ENCODE measurements around the gene KRT37. TPM values are rescaled to one million over a fixed set of nuclear protein-coding genes. Genes with fewer than 3 reads are reported as not detected.
"Not testable (repeated sequence)": the region's sequence is repeated elsewhere in the genome, so short reads cannot be mapped to it uniquely, and the experiment has no call there.

KRT37 gene
- total RNA-seq, 4 donors from 2014 or later = not detected

DNA sequence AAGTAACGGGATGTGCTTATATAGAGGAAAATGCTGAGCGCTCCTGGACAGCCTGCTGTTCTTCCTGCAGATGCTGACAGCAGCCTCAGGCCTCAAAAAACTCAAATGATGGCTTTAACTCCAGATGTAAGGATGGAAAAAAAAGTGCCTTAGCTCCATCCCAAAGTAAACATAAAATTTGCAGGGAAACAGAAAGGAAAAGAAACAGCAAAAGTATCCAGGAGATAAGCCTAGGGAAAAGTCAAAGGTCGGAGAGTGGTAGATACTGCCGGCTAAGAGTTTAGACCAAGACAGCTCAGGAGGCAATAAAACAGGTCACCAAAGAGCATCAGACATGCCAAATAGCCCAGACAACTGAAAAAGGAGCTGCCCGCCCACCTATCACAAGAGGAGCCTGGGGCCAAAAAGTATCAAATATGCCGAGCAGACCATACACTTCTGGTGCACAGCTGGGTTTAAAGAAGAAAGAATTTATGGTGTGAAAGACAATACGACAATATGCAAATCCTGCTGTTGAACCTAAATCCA, 33.9 kb downstream of the KRT37 start:
- WGBS, 2 donors (ENCODE audit: low coverage in 1 of 2) = 57 to 85% methylated on average over 3 to 7 of the region's 7 CpGs

DNA sequence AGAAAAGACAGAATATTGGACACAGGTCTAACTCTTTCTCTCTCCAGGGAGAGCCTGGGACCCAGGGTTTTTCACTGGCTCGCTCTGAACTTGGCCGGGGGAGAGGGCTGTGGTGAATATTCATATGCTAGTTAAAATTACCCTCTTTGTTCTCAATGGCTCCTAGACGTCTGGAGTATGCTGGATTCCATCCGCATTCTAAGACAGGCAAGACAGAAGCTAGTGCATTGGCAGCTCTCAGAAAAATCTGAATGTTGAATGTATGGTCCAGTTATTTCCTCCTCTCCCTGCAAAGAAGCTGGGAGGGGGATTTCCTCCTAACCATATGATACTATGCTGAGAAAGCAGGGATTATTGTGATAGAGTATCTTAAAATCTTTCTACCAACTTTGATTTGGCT, 36.7 kb downstream of the KRT37 start:
- no peaks in the 10 kb centered on the region for H3K4me1 ChIP-seq
- H3K27me3 ChIP-seq = no peaks in the 10 kb centered on the region
- H3K9me3 ChIP-seq = peaks cover 0 to 22% (median 0%) of the 10 kb centered on the region in 3 donors
- WGBS, 2 donors (ENCODE audit: low coverage in 1 of 2) = 43 to 57% methylated on average over 3 to 4 of the region's 4 CpGs
- no peak overlapping the region for H3K4me3 ChIP-seq
- H3K27ac ChIP-seq = no peak overlapping the region
- TF ChIP-seq, protein P1, sequence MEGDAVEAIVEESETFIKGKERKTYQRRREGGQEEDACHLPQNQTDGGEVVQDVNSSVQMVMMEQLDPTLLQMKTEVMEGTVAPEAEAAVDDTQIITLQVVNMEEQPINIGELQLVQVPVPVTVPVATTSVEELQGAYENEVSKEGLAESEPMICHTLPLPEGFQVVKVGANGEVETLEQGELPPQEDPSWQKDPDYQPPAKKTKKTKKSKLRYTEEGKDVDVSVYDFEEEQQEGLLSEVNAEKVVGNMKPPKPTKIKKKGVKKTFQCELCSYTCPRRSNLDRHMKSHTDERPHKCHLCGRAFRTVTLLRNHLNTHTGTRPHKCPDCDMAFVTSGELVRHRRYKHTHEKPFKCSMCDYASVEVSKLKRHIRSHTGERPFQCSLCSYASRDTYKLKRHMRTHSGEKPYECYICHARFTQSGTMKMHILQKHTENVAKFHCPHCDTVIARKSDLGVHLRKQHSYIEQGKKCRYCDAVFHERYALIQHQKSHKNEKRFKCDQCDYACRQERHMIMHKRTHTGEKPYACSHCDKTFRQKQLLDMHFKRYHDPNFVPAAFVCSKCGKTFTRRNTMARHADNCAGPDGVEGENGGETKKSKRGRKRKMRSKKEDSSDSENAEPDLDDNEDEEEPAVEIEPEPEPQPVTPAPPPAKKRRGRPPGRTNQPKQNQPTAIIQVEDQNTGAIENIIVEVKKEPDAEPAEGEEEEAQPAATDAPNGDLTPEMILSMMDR (IDR thresholded peaks at IDR 0.05) = no peak
- TF ChIP-seq POLR2AphosphoS5 (IDR thresholded peaks at IDR 0.05) (no peak), EP300 (IDR thresholded peaks at IDR 0.05) (no peak), POLR2A (IDR thresholded peaks at IDR 0.05) (no peak)
- H3K36me3 ChIP-seq = no peaks in the 10 kb centered on the region
- no peak for ATAC-seq

More for the DNA sequence above, 33.9 kb downstream of the KRT37 start:
- no peak for ATAC-seq
- TF ChIP-seq POLR2AphosphoS5 (IDR thresholded peaks at IDR 0.05) = no peak
- no peak for TF ChIP-seq POLR2A (IDR thresholded peaks at IDR 0.05)
- TF ChIP-seq, protein P1 (IDR thresholded peaks at IDR 0.05) = no peak
- TF ChIP-seq EP300 (IDR thresholded peaks at IDR 0.05) = no peak
- Histone ChIP-seq H3K9me3 (peaks cover 0 to 22% (median 0%) of the 10 kb centered on the region in 3 donors), H3K36me3 (no peaks in the 10 kb centered on the region), H3K4me3 (no peak overlapping the region), H3K4me1 (no peaks in the 10 kb centered on the region), H3K27ac (no peak overlapping the region), H3K27me3 (no peaks in the 10 kb centered on the region)

DNA sequence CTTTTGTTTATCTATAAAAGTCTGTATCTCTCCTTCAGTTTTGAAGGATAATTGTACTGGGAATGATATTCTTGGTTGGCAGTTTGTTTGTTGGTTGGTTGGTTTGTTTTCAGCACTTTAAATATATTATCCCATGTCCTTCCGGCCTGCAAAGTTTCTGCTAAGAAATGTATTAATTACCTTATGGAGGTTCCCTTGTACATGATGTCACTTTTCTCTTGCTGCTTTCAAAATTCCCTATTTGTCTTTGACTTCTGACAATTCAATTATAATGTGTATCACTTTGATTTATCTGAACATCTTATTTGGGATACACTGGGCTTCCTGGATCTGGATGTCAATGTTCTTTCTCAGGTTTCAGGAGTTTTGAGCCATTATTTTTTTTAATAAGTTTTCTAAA, 38.2 kb downstream of the KRT37 start:
- no peaks in the 10 kb centered on the region for H3K36me3 ChIP-seq
- H3K27ac ChIP-seq = no peak overlapping the region
- TF ChIP-seq POLR2AphosphoS5 (IDR thresholded peaks at IDR 0.05) (no peak), EP300 (IDR thresholded peaks at IDR 0.05) (no peak), POLR2A (IDR thresholded peaks at IDR 0.05) (no peak)
- TF ChIP-seq, protein P1 (IDR thresholded peaks at IDR 0.05) = no peak
- no peak overlapping the region for H3K4me3 ChIP-seq
- H3K9me3 ChIP-seq = peaks cover 0 to 22% (median 0%) of the 10 kb centered on the region in 3 donors
- 77 to 88% methylated on average over 1 of the region's 1 CpG for WGBS, 2 donors (ENCODE audit: low coverage in 1 of 2)
- ATAC-seq = no peak
- peaks cover 5% of the 10 kb centered on the region for H3K27me3 ChIP-seq
- no peaks in the 10 kb centered on the region for H3K4me1 ChIP-seq

DNA sequence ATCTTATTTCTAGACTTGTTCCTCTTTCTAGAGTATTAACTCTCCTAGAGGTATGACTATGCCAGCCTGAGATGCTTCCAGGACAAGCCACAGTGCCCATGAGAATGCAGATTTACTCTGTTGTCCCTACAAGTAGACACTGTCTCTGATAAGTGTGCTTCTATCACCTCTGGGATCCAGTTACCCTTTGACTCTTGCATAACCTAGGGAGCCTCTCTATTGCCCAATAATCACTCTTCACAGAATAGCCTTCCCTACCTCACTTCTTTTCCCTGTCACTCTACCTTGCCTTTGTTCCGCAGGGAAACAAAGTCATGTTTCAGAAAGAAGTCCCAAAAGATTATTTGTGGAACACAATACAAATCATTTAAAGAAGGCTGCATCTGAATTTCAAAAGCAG, 40.7 kb downstream of the KRT37 start:
- no peak overlapping the region for H3K27ac ChIP-seq
- no peaks in the 10 kb centered on the region for H3K4me1 ChIP-seq
- H3K36me3 ChIP-seq = no peaks in the 10 kb centered on the region
- H3K9me3 ChIP-seq = peaks cover 0 to 22% (median 0%) of the 10 kb centered on the region in 3 donors
- no peak for ATAC-seq
- 90 to 100% methylated on average over 1 of the region's 1 CpG for WGBS, 2 donors (ENCODE audit: low coverage in 1 of 2)
- TF ChIP-seq POLR2AphosphoS5 (IDR thresholded peaks at IDR 0.05) (no peak), POLR2A (IDR thresholded peaks at IDR 0.05) (no peak), EP300 (IDR thresholded peaks at IDR 0.05) (no peak)
- TF ChIP-seq, protein P1 (IDR thresholded peaks at IDR 0.05) = no peak
- no peak overlapping the region for H3K4me3 ChIP-seq
- peaks cover 14% of the 10 kb centered on the region for H3K27me3 ChIP-seq

DNA sequence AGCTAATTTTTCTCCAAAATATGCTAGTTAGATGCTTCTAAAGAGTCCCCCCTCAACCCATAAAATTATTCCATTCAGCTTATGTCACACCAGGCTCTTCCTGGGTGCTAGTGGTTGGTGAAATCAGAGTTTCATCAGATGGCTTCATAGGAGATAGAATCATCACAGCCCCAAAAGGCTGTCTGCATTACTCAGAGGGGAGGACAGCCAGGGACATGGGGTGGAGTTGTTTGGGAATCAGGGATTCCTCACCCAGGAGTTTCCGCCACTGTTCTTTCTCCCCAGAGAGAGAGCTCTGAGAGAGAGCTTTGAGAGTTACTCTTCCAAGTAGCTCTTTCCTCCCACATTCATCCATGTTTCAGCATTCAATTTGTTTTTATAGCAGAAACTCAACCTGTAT, 42.0 kb downstream of the KRT37 start:
- 89% methylated on average over 1 of the region's 1 CpG; no CpG with 5 or more reads in 1 of the 2 donors for WGBS, 2 donors (ENCODE audit: low coverage in 1 of 2)
- TF ChIP-seq POLR2AphosphoS5 (IDR thresholded peaks at IDR 0.05) (no peak), POLR2A (IDR thresholded peaks at IDR 0.05) (no peak), EP300 (IDR thresholded peaks at IDR 0.05) (no peak)

DNA sequence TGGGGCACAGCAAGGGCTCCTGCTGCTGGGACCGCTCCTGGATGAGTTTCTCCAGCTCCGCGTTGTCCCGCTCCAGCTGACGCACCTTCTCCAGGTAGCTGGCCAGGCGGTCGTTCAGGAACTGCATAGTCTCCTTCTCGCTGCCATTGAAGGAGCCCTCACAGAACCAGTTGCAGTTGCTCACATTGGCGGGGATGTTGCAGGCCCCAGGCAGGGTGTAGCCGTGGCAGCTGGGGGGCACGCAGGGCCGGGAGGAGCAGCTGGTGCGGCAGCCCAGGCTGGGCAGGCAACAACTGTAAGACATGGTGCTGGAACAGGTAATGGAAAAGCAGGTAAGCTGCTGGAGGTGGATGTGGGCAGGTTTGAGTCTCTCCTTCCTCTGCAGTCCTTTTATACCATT, 42.4 kb downstream of the KRT37 start, which contains the start of gene KRT34:
Gene KRT34 (minus strand): TSS at position 364 of the 400 bp plus-strand sequence. CDS start 60 bp downstream, at position 304.
- not testable (repeated sequence) for ATAC-seq, H3K36me3 ChIP-seq, H3K27ac ChIP-seq, H3K4me3 ChIP-seq, H3K4me1 ChIP-seq
- 100% methylated on average over 5 of the region's 13 CpGs; no CpG with 5 or more reads in 1 of the 2 donors for WGBS, 2 donors (ENCODE audit: low coverage in 1 of 2)
- peaks cover 0 to 14% (median 0%) of the 10 kb centered on the region in 3 donors for H3K9me3 ChIP-seq
- peaks cover 14% of the 10 kb centered on the region for H3K27me3 ChIP-seq

More for the DNA sequence above, 42.0 kb downstream of the KRT37 start:
- Histone ChIP-seq H3K9me3 (peaks cover 0 to 19% (median 0%) of the 10 kb centered on the region in 3 donors), H3K4me1 (no peaks in the 10 kb centered on the region), H3K27ac (no peak overlapping the region), H3K36me3 (no peaks in the 10 kb centered on the region), H3K4me3 (no peak overlapping the region), H3K27me3 (peaks cover 14% of the 10 kb centered on the region)
- no peak for ATAC-seq

DNA sequence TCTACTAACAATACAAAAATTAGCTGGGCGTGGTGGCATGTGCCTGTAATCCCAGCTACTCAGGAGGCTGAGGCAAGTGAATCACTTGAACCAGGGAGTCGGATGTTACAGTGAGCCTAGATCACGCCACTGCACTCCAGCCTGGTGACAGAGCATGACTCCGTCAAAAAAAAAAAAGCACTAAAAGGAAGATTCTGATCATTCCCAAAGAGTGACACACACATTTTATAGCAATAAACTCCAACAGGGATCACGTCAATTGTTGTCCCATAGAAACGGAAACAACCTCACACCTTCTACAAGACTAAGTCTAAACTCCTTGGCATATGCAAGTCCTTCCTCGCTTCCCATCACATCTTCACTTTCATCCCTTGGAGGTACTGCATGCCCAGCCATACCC, 44.3 kb downstream of the KRT37 start:
- H3K4me3 ChIP-seq, H3K27ac ChIP-seq, H3K4me1 ChIP-seq, ATAC-seq, H3K36me3 ChIP-seq, H3K9me3 ChIP-seq: not testable (repeated sequence)
- H3K27me3 ChIP-seq = peaks cover 14% of the 10 kb centered on the region
- WGBS, 2 donors (ENCODE audit: low coverage in 1 of 2) = 78 to 86% methylated on average over 3 to 7 of the region's 7 CpGs
